H9 (cell line): ENCODE data around the gene RSBN1. TPM values are rescaled to one million over a fixed set of nuclear protein-coding genes. Genes with fewer than 3 reads are reported as not detected.

Source experiments
- DNase-seq: peaks from one replicate; pipeline ENCODE4 v3.0.0-alpha.2; 2017
- H2AFZ ChIP-seq: one replicate; pipeline ENCODE4 v1.6.1; 2013; ENCODE audit warnings: mild to moderate bottlenecking, low read length, control low read depth, moderate library complexity
- H2AK5ac ChIP-seq: 2 replicates; pipeline ENCODE4 v1.6.1; 2013; ENCODE audit warnings: low read length, control low read depth, mixed read lengths; ENCODE audit not compliant: insufficient read length
- H2BK120ac ChIP-seq: one replicate; pipeline ENCODE4 v1.6.1; 2013; ENCODE audit warnings: low read depth, mild to moderate bottlenecking, low read length, control low read depth, inconsistent platforms; ENCODE audit not compliant: poor library complexity, severe bottlenecking
- H2BK12ac ChIP-seq: 2 replicates; pipeline ENCODE4 v1.6.1; 2013; ENCODE audit warnings: low read length, control low read depth, mixed read lengths, low read depth; ENCODE audit not compliant: insufficient read length
- H2BK15ac ChIP-seq: 2 replicates; pipeline ENCODE4 v1.6.1; 2013; ENCODE audit warnings: low read depth, low read length, control low read depth
- H2BK20ac ChIP-seq: one replicate; pipeline ENCODE4 v1.6.1; 2013; ENCODE audit warnings: low read depth, mild to moderate bottlenecking, low read length, control low read depth, inconsistent platforms; ENCODE audit not compliant: poor library complexity, severe bottlenecking
- H2BK5ac ChIP-seq: 2 replicates; pipeline ENCODE4 v1.6.1; 2013; ENCODE audit warnings: low read length, control low read depth, mixed read lengths; ENCODE audit not compliant: insufficient read length
- H3K14ac ChIP-seq: 2 replicates; pipeline ENCODE4 v1.6.1; 2013; ENCODE audit warnings: low read length, control low read depth; ENCODE audit not compliant: insufficient read depth
- H3K18ac ChIP-seq: 2 replicates; pipeline ENCODE4 v1.6.1; 2013; ENCODE audit warnings: low read depth, mild to moderate bottlenecking, mixed read lengths, low read length, control low read depth; ENCODE audit not compliant: insufficient read length
- H3K23ac ChIP-seq: 2 replicates; pipeline ENCODE4 v1.6.1; 2013; ENCODE audit warnings: low read length, control low read depth, mixed read lengths, low read depth; ENCODE audit not compliant: insufficient read length
- H3K23me2 ChIP-seq: 2 replicates; pipeline ENCODE4 v1.6.1; 2013; ENCODE audit warnings: low read depth, mild to moderate bottlenecking, mixed read lengths, low read length, control low read depth; ENCODE audit not compliant: insufficient read length, poor library complexity, severe bottlenecking
- H3K27ac ChIP-seq: 2 replicates; pipeline ENCODE4 v1.5.1; 2013; ENCODE audit warnings: low read length, control low read depth, mixed read lengths, low read depth; ENCODE audit not compliant: insufficient read length
- H3K27me3 ChIP-seq: 2 replicates; pipeline ENCODE4 v1.6.1; 2013; ENCODE audit warnings: low read length, control low read depth, inconsistent platforms; ENCODE audit not compliant: insufficient read depth
- H3K4ac ChIP-seq: 2 replicates; pipeline ENCODE4 v1.6.1; 2013; ENCODE audit warnings: low read depth, mild to moderate bottlenecking, control low read depth, inconsistent platforms, low read length, moderate library complexity
- H3K4me1 ChIP-seq: 2 replicates; pipeline ENCODE4 v1.6.1; 2013; ENCODE audit warnings: low read length, control low read depth, inconsistent platforms; ENCODE audit not compliant: insufficient read depth
- H3K4me2 ChIP-seq: 2 replicates; pipeline ENCODE4 v1.6.1; 2013; ENCODE audit warnings: low read length, control low read depth, mixed read lengths; ENCODE audit not compliant: insufficient read length, insufficient read depth
- H3K56ac ChIP-seq: 2 replicates; pipeline ENCODE4 v1.6.1; 2013; ENCODE audit warnings: low read depth, mild to moderate bottlenecking, mixed read lengths, low read length, control low read depth; ENCODE audit not compliant: insufficient read length
- H3K79me1 ChIP-seq: 2 replicates; pipeline ENCODE4 v1.6.1; 2013; ENCODE audit warnings: low read depth, mild to moderate bottlenecking, moderate library complexity, low read length, control low read depth, inconsistent platforms; ENCODE audit not compliant: insufficient read depth, poor library complexity, severe bottlenecking
- H3K79me2 ChIP-seq: 2 replicates; pipeline ENCODE4 v1.6.1; 2013; ENCODE audit warnings: low read length, control low read depth, inconsistent platforms; ENCODE audit not compliant: insufficient read depth
- H3K9ac ChIP-seq: 2 replicates; pipeline ENCODE4 v1.6.1; 2013; ENCODE audit warnings: low read length, control low read depth, mixed read lengths; ENCODE audit not compliant: insufficient read length; ENCODE audit errors: extremely low read depth
- H3K9me3 ChIP-seq: one replicate; pipeline ENCODE4 v1.6.1; 2013; ENCODE audit warnings: low read depth, low read length, inconsistent platforms; ENCODE audit not compliant: control insufficient read depth
- H3T11ph ChIP-seq: one replicate; pipeline ENCODE4 v1.6.1; 2013; ENCODE audit warnings: mild to moderate bottlenecking, low read length, control low read depth, inconsistent platforms
- H4K20me1 ChIP-seq: one replicate; pipeline ENCODE4 v1.6.1; 2013; ENCODE audit not compliant: control insufficient read depth, insufficient read length, insufficient read depth
- H4K5ac ChIP-seq: 2 replicates; pipeline ENCODE4 v1.6.1; 2013; ENCODE audit warnings: low read depth, mild to moderate bottlenecking, mixed read lengths, low read length, control low read depth; ENCODE audit not compliant: insufficient read length
- H4K8ac ChIP-seq: replicated peaks from 2 replicates; pipeline ENCODE4 v1.6.1; 2013; ENCODE audit warnings: low read length, control low read depth, mixed read lengths, low read depth; ENCODE audit not compliant: insufficient read length
- H4K91ac ChIP-seq: 2 replicates; pipeline ENCODE4 v1.6.1; 2013; ENCODE audit warnings: low read depth, mild to moderate bottlenecking, moderate library complexity, mixed read lengths, low read length, control low read depth; ENCODE audit not compliant: insufficient read length
- H3K27ac Mint-ChIP-seq, 3 experiments: 2 replicates in 2 of 3; 3 replicates in 1 of 3; pipeline ENCODE4 v1.8.0; 2020 to 2021; ENCODE audit warnings: mixed read lengths in 3 of 3, mild to moderate bottlenecking in 1 of 3, moderate library complexity in 1 of 3
- H3K27me3 Mint-ChIP-seq: 2 replicates; pipeline ENCODE4 v1.8.0; 2021; ENCODE audit warnings: low read depth, mild to moderate bottlenecking, moderate library complexity, mixed read lengths
- H3K36me3 Mint-ChIP-seq, 3 experiments: 2 replicates in 2 of 3; 3 replicates in 1 of 3; pipeline ENCODE4 v1.8.0; 2020 to 2021; ENCODE audit warnings: low read depth in 3 of 3, mixed read lengths in 3 of 3; ENCODE audit not compliant: insufficient read depth in 1 of 3
- H3K4me1 Mint-ChIP-seq, 2 experiments: 2 replicates each; pipeline ENCODE4 v1.8.0; 2020; ENCODE audit warnings: mixed read lengths in 2 of 2
- H3K4me3 Mint-ChIP-seq, 2 experiments: 2 replicates in 1 of 2; 3 replicates in 1 of 2; pipeline ENCODE4 v1.8.0; 2020 to 2021; ENCODE audit warnings: mild to moderate bottlenecking in 2 of 2, mixed read lengths in 2 of 2, moderate library complexity in 1 of 2
- H3K9me3 Mint-ChIP-seq, 2 experiments: 2 replicates in 1 of 2; 3 replicates in 1 of 2; pipeline ENCODE4 v1.8.0; 2020; ENCODE audit warnings: mild to moderate bottlenecking in 2 of 2, mixed read lengths in 2 of 2, moderate library complexity in 1 of 2
- CTCF ChIP-seq: fragments of 200-600 bp; sonication (generic); conservative IDR thresholded peaks from 3 replicates; pipeline ENCODE4 v1.8.0; 2021; ENCODE audit warnings: antibody characterized with exemption, mild to moderate bottlenecking
- WGBS: extraction: QIAGEN DNeasy Blood & Tissue Kit; methylation state at CpG from one replicate; pipeline ENCODE4 v1.1.7; 2013; ENCODE audit warnings: missing lambda C conversion rate, low lambda C conversion rate, mixed read lengths; ENCODE audit not compliant: insufficient read length; ENCODE audit errors: extremely low coverage; 5-methylcytosine and 5-hydroxymethylcytosine counted together
- total RNA-seq: library from RNA; stranded (reverse); gene quantifications from 2 replicates; pipeline ENCODE4 v1.2.1, GENCODE V29; 2021

RSBN1 gene
- total RNA-seq, 1 experiment from 2014 or later, result 11.0 TPM

GRCh38 chr1:113830039-113830438, 17.8 kb upstream of the RSBN1 start:
- no peak overlapping the region for H3K18ac ChIP-seq
- H2BK20ac ChIP-seq, result no peak overlapping the region
- no peaks in the 10 kb centered on the region for H3K9me3 ChIP-seq
- Mint-ChIP-seq H3K27me3 (peaks cover 3% of the 10 kb centered on the region; the same call in 1 of the 2 replicates), H3K27ac (no peak overlapping the region), H3K4me1 (no peaks in the 10 kb centered on the region), H3K36me3 (no peaks in the 10 kb centered on the region), H3K4me3 (no peak overlapping the region), H3K9me3 (peaks cover 0 to 3% of the 10 kb centered on the region in 2 experiments; a peak in 1 of 5 replicates)
- no peak overlapping the region for H3T11ph ChIP-seq
- H4K5ac ChIP-seq, result no peak overlapping the region
- no peak overlapping the region for H3K4ac ChIP-seq
- H3K4me2 ChIP-seq, result no peak overlapping the region
- no peak overlapping the region for H2BK120ac ChIP-seq
- no peaks in the 10 kb centered on the region for H3K27me3 ChIP-seq
- H4K8ac ChIP-seq, result no peak overlapping the region
- H3K79me2 ChIP-seq, result no peaks in the 10 kb centered on the region
- H2AK5ac ChIP-seq, result no peak overlapping the region
- TF ChIP-seq CTCF, result no peak
- H2AFZ ChIP-seq, result no peak overlapping the region
- H3K23me2 ChIP-seq, result no peaks in the 10 kb centered on the region
- H3K79me1 ChIP-seq, result no peaks in the 10 kb centered on the region
- H2BK5ac ChIP-seq, result no peak overlapping the region
- DNase-seq, result no peak
- H4K20me1 ChIP-seq, result no peaks in the 10 kb centered on the region
- no peaks in the 10 kb centered on the region for H3K4me1 ChIP-seq
- no peak overlapping the region for H2BK12ac ChIP-seq
- no peak overlapping the region for H2BK15ac ChIP-seq
- H3K56ac ChIP-seq, result no peak overlapping the region
- H3K9ac ChIP-seq, result no peak overlapping the region
- H3K14ac ChIP-seq, result no peak overlapping the region
- no peak overlapping the region for H4K91ac ChIP-seq
- no CpG with 5 or more reads among the region's 3 CpGs for WGBS
- no peak overlapping the region for H3K23ac ChIP-seq
- no peak overlapping the region for H3K27ac ChIP-seq
